VCaP (cell line): Measurements from ENCODE around the gene ATXN7.

Source experiments
- H3K27ac ChIP-seq: fragments of 450-650 bp; 2 replicates; pipeline ENCODE4 v1.5.1; 2017
- CTCF ChIP-seq: fragments of 450-650 bp; conservative IDR thresholded peaks from 2 replicates; pipeline ENCODE4 v1.5.1; 2017; ENCODE audit warnings: mild to moderate bottlenecking, moderate library complexity

ATXN7 gene

GRCh38 chr3:63992516-63993209, 129.0 kb downstream of the ATXN7 start:
- no peak for TF ChIP-seq CTCF
- H3K27ac ChIP-seq, result peak overlapping the region; percentile 7; the same call in 1 of the 2 replicates

DNA sequence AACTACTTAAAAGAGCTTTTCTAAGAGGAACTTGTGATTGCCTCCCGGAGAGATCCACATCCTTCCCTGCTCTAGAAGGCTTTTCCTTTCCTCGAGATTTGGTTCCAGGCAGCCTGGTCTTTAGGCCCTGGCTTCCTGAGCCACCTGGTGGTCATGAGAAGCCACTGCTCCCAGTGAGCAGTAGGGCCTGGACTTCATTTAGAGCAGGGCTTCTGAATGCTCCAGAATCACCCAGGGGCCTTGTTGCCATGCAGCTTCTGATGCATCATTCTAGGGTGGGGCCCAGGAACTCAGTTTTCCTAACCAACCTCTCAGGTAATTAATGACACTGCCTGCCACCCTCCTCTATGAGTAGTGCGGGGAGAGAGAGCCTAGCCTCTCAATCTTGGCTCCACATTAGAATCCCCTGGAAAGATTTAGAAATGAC, 130.0 kb downstream of the ATXN7 start:
- TF ChIP-seq CTCF, result peak; percentile 98

GRCh38 chr3:63995086-63995485, 131.4 kb downstream of the ATXN7 start:
- H3K27ac ChIP-seq, result no peak overlapping the region
- TF ChIP-seq CTCF, result no peak

More for the DNA sequence above, 130.0 kb downstream of the ATXN7 start:
- peak overlapping the region; percentile 7; the same call in 1 of the 2 replicates for H3K27ac ChIP-seq

DNA sequence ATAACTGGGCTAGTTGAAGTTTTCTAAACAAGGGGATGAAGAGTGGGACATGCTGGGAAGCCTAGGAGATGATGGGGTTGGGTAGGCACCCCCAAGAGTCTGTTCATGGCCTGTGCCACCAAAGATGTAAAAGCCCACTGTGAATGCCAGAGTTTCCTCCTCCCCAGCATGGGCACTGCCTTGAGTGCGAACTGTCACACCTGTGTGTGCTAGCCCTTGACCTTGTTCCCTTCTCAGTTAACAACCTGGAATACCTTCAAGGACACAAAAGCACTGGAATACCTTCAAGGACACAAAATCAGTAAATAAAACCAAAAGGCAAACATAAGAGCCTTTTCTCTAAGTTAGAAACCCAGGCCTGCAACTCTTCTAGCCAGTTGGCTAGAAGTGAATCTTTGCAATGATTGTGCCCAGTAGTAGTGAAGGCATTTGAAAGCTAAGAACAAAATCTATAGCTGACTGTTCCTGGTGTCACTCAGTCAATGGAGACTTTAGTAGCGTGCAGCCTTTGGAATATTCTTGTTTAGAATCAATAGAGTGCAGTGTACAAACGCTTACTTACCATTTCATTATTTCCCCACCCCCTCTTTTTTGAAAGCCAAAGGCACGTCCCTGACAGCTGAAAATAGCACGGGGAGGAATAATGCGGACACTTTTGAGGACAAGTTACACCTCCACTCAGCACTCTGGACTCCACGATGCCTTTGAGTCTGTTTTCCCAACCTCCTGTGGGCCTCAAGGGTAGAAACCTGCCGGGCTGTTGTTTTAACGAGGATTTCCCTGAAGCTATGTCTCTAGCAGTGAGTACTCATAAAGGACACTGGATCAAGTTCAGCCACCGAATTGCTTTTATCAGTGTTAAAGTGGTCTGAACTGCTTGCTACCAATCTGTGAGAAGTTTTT, 135.4 kb downstream of the ATXN7 start:
- no peak overlapping the region for H3K27ac ChIP-seq
- no peak for TF ChIP-seq CTCF

- TF ChIP-seq CTCF, result no peak
- no peak overlapping the region for H3K27ac ChIP-seq
These were observed 136.9 kb downstream of the ATXN7 start for GRCh38 chr3:64000453-64001055.

DNA sequence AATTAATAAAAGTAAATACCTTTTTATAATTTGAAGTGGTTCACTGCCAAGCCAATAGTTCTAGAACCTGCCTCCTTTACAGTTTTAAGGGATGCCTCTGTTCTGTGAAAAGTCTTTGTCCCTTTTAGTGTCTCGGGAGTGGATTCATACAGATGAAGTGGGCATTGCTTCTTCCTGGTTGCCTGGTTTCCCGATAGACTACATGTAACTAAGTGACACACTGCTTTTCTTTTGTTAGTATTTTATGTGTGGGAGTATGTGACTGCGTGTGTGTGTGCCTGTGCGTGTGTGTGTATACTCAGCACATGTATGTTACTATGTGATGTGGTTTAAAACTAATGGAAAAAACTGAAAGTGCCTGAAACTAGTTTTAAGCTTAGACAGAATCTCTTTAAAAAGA, 138.6 kb downstream of the ATXN7 start:
- no peak overlapping the region for H3K27ac ChIP-seq
- no peak for TF ChIP-seq CTCF

- no peak for TF ChIP-seq CTCF
- no peak overlapping the region for H3K27ac ChIP-seq
These were observed 139.9 kb downstream of the ATXN7 start for GRCh38 chr3:64003589-64003988.
